ENCODE measurements around the gene DNAJA4.

The DNAJA4 gene

DNA sequence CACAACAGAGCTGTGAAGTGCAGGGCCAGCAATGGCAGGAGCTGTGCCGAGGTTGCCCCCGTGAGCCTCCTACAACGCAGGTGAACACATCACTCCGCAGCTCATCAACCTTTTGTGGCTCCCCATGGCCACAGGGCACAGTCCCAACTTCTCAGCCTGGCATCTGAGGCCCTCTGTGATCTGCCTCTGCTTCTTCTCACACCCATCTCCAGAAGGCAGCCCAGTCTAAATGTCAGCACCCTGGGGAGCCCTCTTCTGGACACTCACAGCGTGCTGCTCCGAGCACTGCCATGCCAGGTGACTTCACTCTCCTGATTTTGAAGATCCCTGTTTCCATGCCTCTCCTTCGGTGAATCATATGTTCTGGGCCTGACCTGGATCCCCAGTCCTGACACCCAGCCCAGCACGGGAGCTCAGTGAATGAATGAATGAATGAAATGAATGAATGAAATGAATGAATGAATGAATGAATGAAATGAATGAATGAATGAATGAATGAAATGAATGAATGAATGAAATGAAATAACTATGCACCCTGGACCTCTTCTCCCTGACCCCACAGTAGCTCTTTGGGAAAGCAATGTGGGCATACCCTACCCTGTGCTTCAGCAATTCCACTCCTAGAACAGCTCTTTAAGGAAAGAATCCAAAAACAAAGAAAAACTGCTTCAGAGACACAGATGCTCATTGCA, 52.9 kb downstream of the DNAJA4 start:
- DNase-seq, result no peak

DNA sequence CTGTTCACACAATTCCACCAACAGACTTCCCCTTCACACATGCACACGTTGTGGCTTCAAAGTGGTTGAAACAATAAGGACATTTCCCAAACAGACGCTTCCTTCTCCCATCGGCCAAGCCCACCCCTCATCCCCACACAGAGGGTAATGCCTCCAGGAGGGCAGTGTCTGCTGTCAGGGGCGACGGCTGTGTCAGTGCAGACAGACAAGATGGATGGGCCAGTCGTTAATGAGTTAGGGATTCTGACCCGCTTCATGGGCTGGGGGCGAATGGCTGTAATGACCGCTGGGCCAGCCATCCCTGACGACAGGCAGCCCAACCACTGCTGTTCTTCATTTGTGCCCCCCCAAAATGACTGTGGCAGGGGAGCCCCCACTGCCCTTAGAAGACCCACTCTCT, 55.2 kb downstream of the DNAJA4 start:
- DNase-seq, result no peak

DNA sequence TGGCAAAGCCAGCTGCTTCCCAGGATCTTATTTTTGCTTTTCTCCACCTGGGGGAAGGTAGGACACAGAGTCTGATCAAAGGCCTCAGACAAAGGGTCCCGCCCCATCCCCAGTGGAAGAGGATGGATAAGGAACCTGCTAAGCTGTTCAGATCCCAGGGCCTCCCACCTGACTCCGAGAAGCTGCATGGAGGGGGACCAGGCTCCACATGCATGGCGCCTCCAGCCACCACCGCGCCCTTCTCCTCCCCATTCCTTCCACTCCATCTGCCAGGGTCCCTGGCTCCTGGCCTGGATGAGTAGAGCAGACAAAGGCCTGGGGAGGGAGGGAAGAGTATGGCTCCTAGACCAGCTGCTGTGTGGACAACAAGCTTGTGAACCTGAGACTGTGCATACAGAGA, 55.8 kb downstream of the DNAJA4 start:
- no peak for DNase-seq

DNA sequence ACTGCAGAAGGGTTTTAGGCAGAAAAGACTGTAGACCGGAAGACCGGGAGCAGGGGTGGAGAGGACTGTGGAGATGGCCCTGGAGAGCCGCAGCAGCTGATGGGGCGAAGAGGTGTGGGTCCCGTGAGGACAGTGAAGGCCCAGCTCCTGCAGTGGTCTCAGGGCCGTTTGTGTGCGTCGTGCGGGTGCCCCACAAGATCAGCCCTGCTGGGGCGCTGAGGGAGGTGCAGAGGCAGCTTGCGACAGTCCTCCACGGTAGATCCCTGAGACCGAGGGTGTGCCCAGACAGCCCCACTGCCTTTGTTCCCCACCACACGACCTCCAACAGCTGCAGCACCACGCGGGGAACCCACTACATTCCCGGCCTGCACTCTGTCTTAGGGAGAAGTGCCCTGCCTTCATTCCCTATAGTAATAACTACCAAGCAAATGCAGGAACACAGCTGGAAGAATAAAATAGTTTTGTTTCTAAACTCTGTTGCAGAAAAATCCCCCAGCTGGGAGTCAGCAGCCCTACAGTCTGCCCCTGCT, 56.7 kb downstream of the DNAJA4 start:
- no peak for DNase-seq

DNA sequence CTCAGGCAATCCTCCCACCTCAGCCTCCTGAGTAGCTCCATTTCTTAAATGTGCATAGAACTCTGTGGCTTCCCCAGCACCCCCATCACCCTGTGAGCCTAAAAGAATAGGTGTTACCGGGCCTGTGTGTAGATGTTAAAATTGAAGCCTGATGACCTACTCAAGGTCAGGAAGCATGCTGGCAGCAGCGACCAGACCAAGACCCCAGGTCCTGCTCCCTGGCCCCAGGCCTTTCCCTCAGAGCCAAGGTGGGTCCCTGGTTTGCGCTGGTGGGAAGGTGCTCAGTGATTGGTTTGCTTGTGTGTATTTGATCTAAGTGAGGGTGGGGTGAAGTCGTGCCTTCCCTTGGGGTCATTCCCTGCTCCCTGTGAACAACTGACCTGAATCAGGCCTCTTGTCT, 57.4 kb downstream of the DNAJA4 start:
- DNase-seq, result no peak

DNA sequence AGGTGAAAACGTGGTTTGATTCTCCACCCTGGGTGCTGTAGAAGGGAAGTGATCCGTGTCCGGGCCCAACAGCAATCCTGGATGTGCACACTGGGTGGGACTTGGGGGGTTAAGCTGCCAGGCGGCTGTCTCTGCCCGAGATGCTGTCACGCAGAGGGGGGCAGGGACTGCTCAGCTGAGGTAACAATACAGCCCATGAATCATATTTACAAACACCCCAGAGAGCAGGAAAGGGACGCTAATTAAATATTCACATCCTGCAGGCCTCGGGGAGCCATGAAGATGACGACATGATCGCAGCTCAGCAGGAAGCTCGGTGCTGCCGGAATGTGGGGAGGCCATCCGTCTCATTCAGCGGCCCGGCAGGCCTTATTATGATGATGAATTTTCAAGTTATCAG, 57.9 kb downstream of the DNAJA4 start:
- no peak for DNase-seq

DNA sequence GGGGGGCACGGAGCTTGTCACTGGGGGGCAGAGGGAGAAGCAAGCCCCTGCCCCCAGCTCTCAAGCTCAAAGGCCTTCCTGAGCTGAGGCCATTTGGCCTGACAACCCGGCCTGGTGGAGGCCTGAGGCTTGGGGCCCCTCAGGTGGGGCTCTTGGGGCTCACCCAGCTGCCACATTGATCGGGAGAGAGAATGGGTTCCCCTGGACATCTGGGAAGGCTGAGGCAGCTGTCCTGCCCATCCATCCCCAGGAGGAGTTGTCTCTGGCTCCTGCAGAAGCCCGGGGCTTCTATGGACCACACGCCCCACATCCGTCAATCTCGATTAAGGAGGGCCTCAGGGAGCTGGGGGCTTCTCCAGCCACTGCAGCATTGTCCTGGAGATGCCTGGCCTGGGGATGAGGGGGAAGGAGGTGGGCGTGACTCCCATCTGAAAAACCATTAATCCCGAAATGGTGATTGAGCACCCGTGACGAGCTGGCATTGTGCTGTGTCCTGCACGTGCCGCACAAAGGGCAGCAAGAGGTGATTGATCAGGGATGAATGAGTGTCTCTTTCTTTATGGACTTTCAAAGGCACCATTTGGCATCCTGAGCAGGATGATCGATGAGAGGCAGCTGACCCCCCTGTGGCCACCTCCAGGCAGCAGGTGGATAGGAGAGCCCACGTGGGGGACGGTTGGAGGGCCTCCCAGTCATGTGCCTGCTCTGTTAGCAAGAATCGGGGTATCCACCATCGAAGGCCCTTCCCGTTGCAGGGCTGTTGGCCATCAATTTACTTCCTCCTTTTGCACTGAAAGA, 58.6 kb downstream of the DNAJA4 start:
- DNase-seq, result no peak

DNA sequence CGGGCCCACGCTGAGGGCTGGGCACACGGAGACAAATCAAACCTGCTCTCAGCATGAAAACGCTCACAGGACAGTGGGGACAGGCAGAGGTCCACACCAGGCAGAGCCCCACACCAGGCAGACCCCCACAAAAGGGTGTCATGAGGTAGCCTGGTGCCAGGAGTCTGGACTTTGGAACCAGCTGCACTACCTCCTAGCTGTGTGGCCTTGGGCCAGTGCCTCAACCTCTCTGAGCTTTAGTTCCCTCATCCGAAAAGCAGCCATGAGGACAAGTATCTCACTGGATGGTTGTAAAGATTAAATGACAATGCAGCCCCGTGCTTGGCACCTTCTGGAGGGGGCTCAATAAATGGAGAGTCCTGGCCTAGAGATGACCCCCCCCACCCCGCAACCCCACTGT, 59.3 kb downstream of the DNAJA4 start:
- no peak for DNase-seq

DNA sequence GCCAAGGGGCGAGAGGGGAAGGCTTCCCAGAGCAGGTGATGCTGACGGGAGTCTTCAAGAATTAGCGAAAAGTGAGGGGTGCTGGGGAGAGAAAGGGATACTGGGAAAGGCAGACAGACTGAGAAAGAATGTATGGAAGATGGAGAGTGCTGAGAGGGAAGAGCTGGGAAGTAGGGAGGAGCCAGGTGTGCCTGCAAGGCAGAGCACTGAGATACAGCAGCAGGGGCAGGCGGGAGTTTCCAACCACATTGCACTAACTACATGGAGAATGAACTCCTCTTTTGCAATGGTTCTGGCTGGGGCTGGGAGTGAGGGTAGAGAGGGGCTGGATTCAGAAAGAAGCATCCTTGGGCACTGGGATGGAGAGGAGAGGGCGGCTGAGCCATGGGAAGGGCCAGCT, 59.8 kb downstream of the DNAJA4 start:
- DNase-seq, result no peak

DNA sequence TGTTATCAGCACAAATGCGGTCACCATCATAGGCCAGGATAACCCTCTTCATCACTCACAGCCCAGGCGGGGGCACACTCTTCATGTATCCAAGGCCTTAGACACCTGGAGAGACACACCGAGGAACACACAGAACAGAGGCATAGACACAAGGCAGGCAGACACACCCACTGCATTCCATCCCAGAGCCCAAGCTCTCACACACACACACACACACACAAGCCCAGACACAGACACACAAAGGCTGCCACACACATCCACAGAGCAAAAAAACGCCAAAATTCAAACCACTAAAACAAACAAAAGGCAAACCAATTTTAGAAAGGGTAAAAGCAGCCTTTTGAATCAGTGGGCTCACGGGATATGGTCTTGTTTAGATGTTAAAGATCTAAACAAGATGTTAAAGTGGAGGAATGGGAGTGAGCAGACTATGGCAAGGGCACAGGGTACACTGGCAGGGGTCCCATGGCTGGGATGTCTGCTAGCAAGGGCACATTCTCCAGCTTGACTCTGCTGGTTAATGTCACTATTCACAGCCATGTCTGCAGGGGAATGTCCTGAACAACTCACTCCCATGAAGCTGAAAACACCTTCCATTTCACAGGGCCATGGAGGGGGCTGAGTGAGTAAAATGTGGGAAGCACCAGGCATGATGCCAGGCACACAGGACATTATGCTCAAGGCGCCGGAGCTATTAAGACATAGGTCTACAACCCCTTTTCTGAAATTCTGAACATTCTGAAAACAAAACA, 60.9 kb downstream of the DNAJA4 start:
- no peak for DNase-seq

DNA sequence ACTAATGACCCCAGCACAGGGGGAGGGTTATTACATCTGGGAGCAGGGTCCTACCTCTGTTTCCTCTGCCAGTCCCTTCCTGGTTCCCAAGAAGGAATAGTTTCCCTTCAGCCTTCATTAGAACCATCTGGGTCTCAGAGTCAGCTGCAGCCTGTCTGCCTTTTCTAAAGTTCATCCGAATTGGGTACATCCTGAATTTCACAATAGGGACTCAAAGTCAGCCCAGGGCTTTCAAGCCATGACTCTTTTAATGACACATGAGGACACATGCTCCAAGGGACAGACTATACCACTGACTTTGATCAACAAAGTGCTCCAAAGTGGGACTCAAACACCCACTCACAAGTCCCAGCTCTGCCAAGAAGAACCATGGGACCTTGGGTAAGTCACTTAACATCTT, 63.1 kb downstream of the DNAJA4 start:
- no peak for DNase-seq

DNA sequence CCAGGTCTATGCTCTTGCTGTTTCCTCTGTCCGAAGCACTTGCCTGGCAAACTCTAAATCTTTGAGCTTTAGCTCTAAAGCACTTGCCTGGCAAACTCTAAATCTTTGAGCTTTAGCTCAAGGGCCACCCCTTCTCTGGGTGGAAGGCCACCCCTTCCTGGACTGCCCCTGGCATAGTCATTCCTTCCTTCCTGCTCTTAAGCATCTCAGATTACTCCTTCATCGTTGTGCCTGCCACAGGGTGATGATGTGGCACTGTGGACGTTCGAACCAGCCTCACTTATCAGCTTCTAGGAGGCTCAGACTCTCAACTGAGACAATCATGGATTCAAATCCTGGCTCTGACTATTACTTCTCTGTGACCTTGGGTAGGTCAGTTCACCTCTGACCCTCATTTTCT, 65.3 kb downstream of the DNAJA4 start:
- no peak for DNase-seq

All from CD4-positive, alpha-beta T cell treated with Interleukin-12 subunit alpha and Interleukin-12 subunit beta, for 1 hour (primary cell).